ENCODE measurements around the gene HOXD13.

Gene HOXD13

GRCh38 chr2:176106581-176107539 is 14.3 kb downstream of the HOXD13 start, which contains the start of gene HOXD11:
HOXD11 (plus strand) TSS chr2:176107280; CDS start chr2:176107356, 76 bp downstream.
- no peak for DNase-seq (ENCODE audit: low read depth)

- DNase-seq (ENCODE audit: low read depth), result no peak
Observed at GRCh38 chr2:176107731-176108181, 15.2 kb downstream of the HOXD13 start.

- DNase-seq (ENCODE audit: low read depth), result no peak
Observed at GRCh38 chr2:176109192-176109901, 16.8 kb downstream of the HOXD13 start.

GRCh38 chr2:176109946-176110345 is 17.4 kb downstream of the HOXD13 start:
- no peak for DNase-seq (ENCODE audit: low read depth)

- no peak for DNase-seq (ENCODE audit: low read depth)
Observed at GRCh38 chr2:176110415-176111308, 18.1 kb downstream of the HOXD13 start.

- peak; percentile 34 for DNase-seq (ENCODE audit: low read depth)
Observed at GRCh38 chr2:176111309-176111663, 18.8 kb downstream of the HOXD13 start.

GRCh38 chr2:176111846-176112374 is 19.4 kb downstream of the HOXD13 start:
- no peak for DNase-seq (ENCODE audit: low read depth)

- no peak for DNase-seq (ENCODE audit: low read depth)
Observed at GRCh38 chr2:176112375-176113302, 20.1 kb downstream of the HOXD13 start.

GRCh38 chr2:176114120-176114929 is 21.8 kb downstream of the HOXD13 start:
- DNase-seq (ENCODE audit: low read depth), result no peak

GRCh38 chr2:176114930-176115625 is 22.6 kb downstream of the HOXD13 start:
- DNase-seq (ENCODE audit: low read depth), result no peak

GRCh38 chr2:176115883-176116813 is 23.6 kb downstream of the HOXD13 start, which contains the start of gene HOXD10:
HOXD10 (plus strand) TSS chr2:176116778; CDS start chr2:176116834, 56 bp downstream.
- DNase-seq (ENCODE audit: low read depth), result no peak

- DNase-seq (ENCODE audit: low read depth), result no peak
Observed at GRCh38 chr2:176117162-176117822, 24.8 kb downstream of the HOXD13 start.

GRCh38 chr2:176117823-176118371 is 25.4 kb downstream of the HOXD13 start:
- DNase-seq (ENCODE audit: low read depth), result no peak

- DNase-seq (ENCODE audit: low read depth), result no peak
Observed at GRCh38 chr2:176118601-176119339, 26.2 kb downstream of the HOXD13 start.

GRCh38 chr2:176120364-176121189 is 28.1 kb downstream of the HOXD13 start:
- no peak for DNase-seq (ENCODE audit: low read depth)

Data from iris pigment epithelial cell (primary cell).